ENCODE results near the gene SMAD6. TPM values are rescaled to one million over a fixed set of nuclear protein-coding genes. Genes with fewer than 3 reads are reported as not detected.

SMAD6 gene
- total RNA-seq, 2 experiments from 2014 or later = 0.25 to 0.41 TPM

DNA sequence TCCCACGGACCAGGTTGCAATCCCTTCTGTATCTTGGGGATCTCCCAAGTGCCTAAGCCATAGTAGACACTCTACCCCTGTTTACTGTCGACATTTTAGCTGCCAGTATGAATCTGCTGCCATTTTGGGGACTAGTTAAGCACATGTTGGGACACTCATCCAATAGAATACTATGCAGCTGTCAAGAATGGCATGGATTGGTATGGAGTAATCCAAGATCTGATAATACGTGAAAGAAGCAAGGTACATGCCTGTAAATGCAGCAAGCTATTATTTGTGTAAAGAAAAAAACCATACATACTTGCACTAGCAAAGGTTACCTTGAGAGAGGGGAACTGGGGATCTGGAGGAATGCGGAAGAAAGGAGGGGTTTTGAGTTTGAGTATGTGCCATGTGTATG is 129.3 kb downstream of the SMAD6 start:
- ChIA-PET POLR2A (no interaction called here), CTCF (no interaction called here)
- Mint-ChIP-seq H3K36me3 (ENCODE audit: low read depth) (no peaks in the 10 kb centered on the region), H3K27ac (no peak overlapping the region), H3K9me3 (no peaks in the 10 kb centered on the region), H3K27me3 (peaks cover 1% of the 10 kb centered on the region), H3K4me3 (no peak overlapping the region), H3K4me1 (ENCODE audit: low read depth) (no peaks in the 10 kb centered on the region)
- ATAC-seq (no peak), DNase-seq (no peak)
- intact Hi-C loops (cut with micrococcal nuclease) = no loop called here
- TF ChIP-seq, protein P1, sequence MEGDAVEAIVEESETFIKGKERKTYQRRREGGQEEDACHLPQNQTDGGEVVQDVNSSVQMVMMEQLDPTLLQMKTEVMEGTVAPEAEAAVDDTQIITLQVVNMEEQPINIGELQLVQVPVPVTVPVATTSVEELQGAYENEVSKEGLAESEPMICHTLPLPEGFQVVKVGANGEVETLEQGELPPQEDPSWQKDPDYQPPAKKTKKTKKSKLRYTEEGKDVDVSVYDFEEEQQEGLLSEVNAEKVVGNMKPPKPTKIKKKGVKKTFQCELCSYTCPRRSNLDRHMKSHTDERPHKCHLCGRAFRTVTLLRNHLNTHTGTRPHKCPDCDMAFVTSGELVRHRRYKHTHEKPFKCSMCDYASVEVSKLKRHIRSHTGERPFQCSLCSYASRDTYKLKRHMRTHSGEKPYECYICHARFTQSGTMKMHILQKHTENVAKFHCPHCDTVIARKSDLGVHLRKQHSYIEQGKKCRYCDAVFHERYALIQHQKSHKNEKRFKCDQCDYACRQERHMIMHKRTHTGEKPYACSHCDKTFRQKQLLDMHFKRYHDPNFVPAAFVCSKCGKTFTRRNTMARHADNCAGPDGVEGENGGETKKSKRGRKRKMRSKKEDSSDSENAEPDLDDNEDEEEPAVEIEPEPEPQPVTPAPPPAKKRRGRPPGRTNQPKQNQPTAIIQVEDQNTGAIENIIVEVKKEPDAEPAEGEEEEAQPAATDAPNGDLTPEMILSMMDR (IDR thresholded peaks at IDR 0.05) = no peak

DNA sequence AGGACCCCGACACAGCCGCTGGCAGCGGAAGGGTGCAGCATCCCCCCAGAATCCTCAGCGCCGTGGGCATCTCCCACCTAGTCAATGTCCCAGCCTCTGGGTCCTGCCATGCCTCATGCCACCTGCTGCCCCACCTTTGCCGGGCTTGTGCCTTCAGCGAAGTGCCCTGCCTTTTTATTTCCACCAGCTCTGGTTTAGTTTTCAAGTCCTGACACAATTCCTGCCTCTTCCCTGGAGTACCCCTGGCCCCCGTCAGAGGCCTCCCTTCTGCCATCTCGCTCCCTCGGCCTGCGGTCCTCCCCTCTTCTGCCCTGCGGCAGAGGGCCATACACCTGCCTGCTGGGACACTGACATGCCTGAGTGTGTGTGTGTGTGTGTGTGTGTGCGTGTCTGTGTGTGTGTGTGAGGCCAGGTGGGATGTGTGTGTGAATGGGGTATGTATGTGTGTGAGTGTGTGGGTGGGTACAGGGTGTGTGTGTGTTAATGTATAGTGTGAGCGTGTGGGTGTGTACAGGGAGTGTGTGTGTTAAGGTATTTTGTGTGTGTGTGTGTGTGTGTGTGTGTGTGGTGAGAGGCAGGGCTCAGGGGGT is 129.9 kb downstream of the SMAD6 start:
- no peak for DNase-seq
- ATAC-seq = no peak
- Mint-ChIP-seq H3K36me3 (ENCODE audit: low read depth) (no peaks in the 10 kb centered on the region), H3K27ac (no peak overlapping the region), H3K9me3 (no peaks in the 10 kb centered on the region), H3K27me3 (peaks cover 1% of the 10 kb centered on the region), H3K4me1 (ENCODE audit: low read depth) (no peaks in the 10 kb centered on the region), H3K4me3 (no peak overlapping the region)
- TF ChIP-seq, protein P1 (IDR thresholded peaks at IDR 0.05) = no peak
- CTCF ChIA-PET = interaction anchor here (8.3 kb wide), 1 partner anchor 20 kb away, joined by 57 read pairs; no protein-coding TSS in a partner anchor
- POLR2A ChIA-PET = no interaction called here
- intact Hi-C loops (cut with micrococcal nuclease) = no loop called here

Other genes with a start within 250 kb of the SMAD6 start
- gene SNAPC5, start 204.5 kb upstream of the SMAD6 start, total RNA-seq = 10 to 100 TPM; 27.7 to 31.4 TPM
- 1,000 to 10,000 TPM; 5,254 to 5,310 TPM for gene RPL4, start 197.4 kb upstream of the SMAD6 start, total RNA-seq
- 10 to 100 TPM; 29.9 to 30.2 TPM for gene ZWILCH, start 196.9 kb upstream of the SMAD6 start, total RNA-seq
- gene LCTL, start 136.2 kb upstream of the SMAD6 start, total RNA-seq = not detected

All from activated CD8-positive, alpha-beta T cell treated with anti-CD3 and anti-CD28 coated beads for 36 hours (primary cell).